Measurements from ENCODE around the gene SLC35E1. TPM values are rescaled to one million over a fixed set of nuclear protein-coding genes. Genes with fewer than 3 reads are reported as not detected.
"Not testable (repeated sequence)": the region's sequence is repeated elsewhere in the genome, so short reads cannot be mapped to it uniquely, and the experiment has no call there.

SLC35E1 gene
- total RNA-seq, 1 experiment from 2014 or later: 35.8 TPM

DNA sequence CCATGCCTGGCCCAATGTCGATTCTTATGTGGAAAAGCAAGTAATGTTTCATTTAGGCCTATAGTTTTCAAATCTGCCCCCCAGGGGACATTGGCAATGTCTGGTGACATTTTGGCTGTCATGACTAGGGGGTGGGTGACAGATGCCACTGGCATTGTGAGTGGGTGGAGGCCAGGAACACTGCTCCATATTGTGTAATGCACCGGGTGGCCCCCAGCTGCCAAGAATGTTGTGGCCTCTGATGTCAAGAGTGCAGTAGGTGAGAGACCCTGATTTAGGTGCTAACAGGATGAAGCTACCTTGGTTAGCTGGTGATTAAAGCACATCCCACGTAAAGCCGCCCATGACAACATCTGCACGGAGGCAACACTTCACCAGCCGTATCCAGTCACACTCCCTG, 65.3 kb downstream of the SLC35E1 start:
- H2BK5ac ChIP-seq (ENCODE audit: insufficient read length, low read length): no peak overlapping the region
- no peak overlapping the region for H2BK15ac ChIP-seq (ENCODE audit: low read depth, low read length)
- Mint-ChIP-seq H3K27me3 (ENCODE audit: low read depth) (no peaks in the 10 kb centered on the region), H3K4me1 (no peaks in the 10 kb centered on the region), H3K4me3 (no peak overlapping the region), H3K27ac (no peak overlapping the region), H3K9me3 (no peaks in the 10 kb centered on the region; a peak in 1 of 5 replicates), H3K36me3 (ENCODE audit: insufficient read depth in 1 of 3, low read depth in 3 of 3) (peaks cover 9 to 39% (median 14%) of the 10 kb centered on the region in 3 experiments; a peak in 6 of 7 replicates)
- no peak overlapping the region for H2AFZ ChIP-seq (ENCODE audit: low read length)
- no peaks in the 10 kb centered on the region for H3K79me2 ChIP-seq (ENCODE audit: insufficient read depth, low read length)
- no peak overlapping the region for H2BK20ac ChIP-seq (ENCODE audit: low read depth, low read length, poor library complexity, severe bottlenecking)
- H2AK5ac ChIP-seq (ENCODE audit: insufficient read length, low read length): no peak overlapping the region
- H3K4me1 ChIP-seq (ENCODE audit: insufficient read depth, low read length): no peaks in the 10 kb centered on the region
- no peak overlapping the region for H4K91ac ChIP-seq (ENCODE audit: insufficient read length, low read depth, low read length)
- H3K27me3 ChIP-seq (ENCODE audit: insufficient read depth, low read length): no peaks in the 10 kb centered on the region
- WGBS (ENCODE audit: extremely low coverage, insufficient read length, low lambda C conversion rate): no CpG with 5 or more reads among the region's 6 CpGs
- no peak overlapping the region for H3T11ph ChIP-seq (ENCODE audit: low read length)
- no peak overlapping the region for H3K56ac ChIP-seq (ENCODE audit: insufficient read length, low read depth, low read length)
- H3K9me3 ChIP-seq (ENCODE audit: control insufficient read depth, low read depth, low read length): no peaks in the 10 kb centered on the region
- H4K5ac ChIP-seq (ENCODE audit: insufficient read length, low read depth, low read length): no peak overlapping the region
- no peak overlapping the region for H3K27ac ChIP-seq (ENCODE audit: insufficient read length, low read depth, low read length)
- no peak for DNase-seq
- H3K23me2 ChIP-seq (ENCODE audit: insufficient read length, low read depth, low read length, poor library complexity, severe bottlenecking): no peaks in the 10 kb centered on the region
- no peak overlapping the region for H2BK12ac ChIP-seq (ENCODE audit: insufficient read length, low read depth, low read length)
- H3K18ac ChIP-seq (ENCODE audit: insufficient read length, low read depth, low read length): no peak overlapping the region
- no peak overlapping the region for H4K8ac ChIP-seq (replicated peaks; ENCODE audit: insufficient read length, low read depth, low read length)
- no peaks in the 10 kb centered on the region for H4K20me1 ChIP-seq (ENCODE audit: control insufficient read depth, insufficient read depth, insufficient read length)
- H3K9ac ChIP-seq (ENCODE audit: extremely low read depth, insufficient read length, low read length): no peak overlapping the region
- H3K4me2 ChIP-seq (ENCODE audit: insufficient read depth, insufficient read length, low read length): no peak overlapping the region
- no peak overlapping the region for H3K23ac ChIP-seq (ENCODE audit: insufficient read length, low read depth, low read length)
- H3K4ac ChIP-seq (ENCODE audit: low read depth, low read length): no peak overlapping the region
- no peak overlapping the region for H3K14ac ChIP-seq (ENCODE audit: insufficient read depth, low read length)
- no peaks in the 10 kb centered on the region for H3K79me1 ChIP-seq (ENCODE audit: insufficient read depth, low read depth, low read length, poor library complexity, severe bottlenecking)
- TF ChIP-seq, protein P1, sequence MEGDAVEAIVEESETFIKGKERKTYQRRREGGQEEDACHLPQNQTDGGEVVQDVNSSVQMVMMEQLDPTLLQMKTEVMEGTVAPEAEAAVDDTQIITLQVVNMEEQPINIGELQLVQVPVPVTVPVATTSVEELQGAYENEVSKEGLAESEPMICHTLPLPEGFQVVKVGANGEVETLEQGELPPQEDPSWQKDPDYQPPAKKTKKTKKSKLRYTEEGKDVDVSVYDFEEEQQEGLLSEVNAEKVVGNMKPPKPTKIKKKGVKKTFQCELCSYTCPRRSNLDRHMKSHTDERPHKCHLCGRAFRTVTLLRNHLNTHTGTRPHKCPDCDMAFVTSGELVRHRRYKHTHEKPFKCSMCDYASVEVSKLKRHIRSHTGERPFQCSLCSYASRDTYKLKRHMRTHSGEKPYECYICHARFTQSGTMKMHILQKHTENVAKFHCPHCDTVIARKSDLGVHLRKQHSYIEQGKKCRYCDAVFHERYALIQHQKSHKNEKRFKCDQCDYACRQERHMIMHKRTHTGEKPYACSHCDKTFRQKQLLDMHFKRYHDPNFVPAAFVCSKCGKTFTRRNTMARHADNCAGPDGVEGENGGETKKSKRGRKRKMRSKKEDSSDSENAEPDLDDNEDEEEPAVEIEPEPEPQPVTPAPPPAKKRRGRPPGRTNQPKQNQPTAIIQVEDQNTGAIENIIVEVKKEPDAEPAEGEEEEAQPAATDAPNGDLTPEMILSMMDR (conservative IDR thresholded peaks at IDR 0.05): no peak
- no peak overlapping the region for H2BK120ac ChIP-seq (ENCODE audit: low read depth, low read length, poor library complexity, severe bottlenecking)

DNA sequence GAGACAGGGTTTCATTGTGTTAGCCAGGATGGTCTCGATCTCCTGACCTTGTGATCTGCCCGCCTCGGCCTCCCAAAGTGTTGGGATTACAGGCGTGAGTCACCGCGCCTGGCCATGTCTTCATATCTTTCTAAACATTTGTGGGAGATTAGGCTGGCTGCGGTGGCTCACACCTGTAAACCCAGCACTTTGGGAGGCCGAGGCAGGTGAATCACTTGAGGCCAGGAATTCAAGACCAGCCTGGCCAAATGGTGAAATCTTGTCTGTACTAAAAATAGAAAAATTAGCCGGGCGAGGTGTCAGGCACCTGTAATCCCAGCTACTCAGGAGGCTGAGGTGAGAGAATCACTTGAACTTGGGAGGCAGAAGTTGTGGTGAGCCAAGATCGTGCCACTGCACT, 66.1 kb downstream of the SLC35E1 start:
- H4K20me1 ChIP-seq (ENCODE audit: control insufficient read depth, insufficient read depth, insufficient read length); H3K4ac ChIP-seq (ENCODE audit: low read depth, low read length); H3K79me1 ChIP-seq (ENCODE audit: insufficient read depth, low read depth, low read length, poor library complexity, severe bottlenecking); H2AK5ac ChIP-seq (ENCODE audit: insufficient read length, low read length); H4K8ac ChIP-seq (replicated peaks; ENCODE audit: insufficient read length, low read depth, low read length); H3T11ph ChIP-seq (ENCODE audit: low read length); H2AFZ ChIP-seq (ENCODE audit: low read length); H3K27ac Mint-ChIP-seq; H2BK20ac ChIP-seq (ENCODE audit: low read depth, low read length, poor library complexity, severe bottlenecking); H2BK120ac ChIP-seq (ENCODE audit: low read depth, low read length, poor library complexity, severe bottlenecking); H3K4me3 Mint-ChIP-seq; H3K14ac ChIP-seq (ENCODE audit: insufficient read depth, low read length); H3K27me3 Mint-ChIP-seq (ENCODE audit: low read depth); H3K79me2 ChIP-seq (ENCODE audit: insufficient read depth, low read length); DNase-seq; H3K27ac ChIP-seq (ENCODE audit: insufficient read length, low read depth, low read length); H2BK12ac ChIP-seq (ENCODE audit: insufficient read length, low read depth, low read length); H3K9me3 ChIP-seq (ENCODE audit: control insufficient read depth, low read depth, low read length); H2BK15ac ChIP-seq (ENCODE audit: low read depth, low read length); H3K9ac ChIP-seq (ENCODE audit: extremely low read depth, insufficient read length, low read length); H3K9me3 Mint-ChIP-seq; H3K4me2 ChIP-seq (ENCODE audit: insufficient read depth, insufficient read length, low read length); H3K56ac ChIP-seq (ENCODE audit: insufficient read length, low read depth, low read length); H3K23me2 ChIP-seq (ENCODE audit: insufficient read length, low read depth, low read length, poor library complexity, severe bottlenecking); H3K23ac ChIP-seq (ENCODE audit: insufficient read length, low read depth, low read length); H2BK5ac ChIP-seq (ENCODE audit: insufficient read length, low read length); H3K4me1 Mint-ChIP-seq; H3K18ac ChIP-seq (ENCODE audit: insufficient read length, low read depth, low read length); H3K27me3 ChIP-seq (ENCODE audit: insufficient read depth, low read length); H4K91ac ChIP-seq (ENCODE audit: insufficient read length, low read depth, low read length); H4K5ac ChIP-seq (ENCODE audit: insufficient read length, low read depth, low read length); H3K4me1 ChIP-seq (ENCODE audit: insufficient read depth, low read length): not testable (repeated sequence)
- peaks cover 11 to 37% (median 16%) of the 10 kb centered on the region in 3 experiments; a peak in 6 of 7 replicates for H3K36me3 Mint-ChIP-seq (ENCODE audit: insufficient read depth in 1 of 3, low read depth in 3 of 3)
- no CpG with 5 or more reads among the region's 11 CpGs for WGBS (ENCODE audit: extremely low coverage, insufficient read length, low lambda C conversion rate)
